Measurements from ENCODE around the gene REV1.

DNA sequence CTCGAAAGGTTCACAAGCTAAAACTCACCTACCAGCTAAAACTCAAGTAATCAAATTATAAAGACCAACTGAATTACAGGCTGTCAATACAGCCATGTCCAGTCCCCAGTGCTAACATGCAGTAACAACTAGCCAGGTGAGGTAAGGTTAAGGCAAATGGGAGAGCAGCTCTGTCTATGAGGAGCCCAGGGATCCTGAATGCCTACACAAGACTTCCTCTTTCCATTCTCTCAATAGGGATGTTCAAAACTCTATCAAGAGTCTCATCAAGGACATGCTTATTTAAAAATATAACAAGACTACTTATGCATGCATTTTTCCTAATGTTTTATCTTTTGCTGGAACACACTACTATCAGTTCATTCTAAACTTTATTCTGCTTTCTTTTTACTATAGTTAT, 20.4 kb downstream of the REV1 start:
- TF ChIP-seq, protein P1, sequence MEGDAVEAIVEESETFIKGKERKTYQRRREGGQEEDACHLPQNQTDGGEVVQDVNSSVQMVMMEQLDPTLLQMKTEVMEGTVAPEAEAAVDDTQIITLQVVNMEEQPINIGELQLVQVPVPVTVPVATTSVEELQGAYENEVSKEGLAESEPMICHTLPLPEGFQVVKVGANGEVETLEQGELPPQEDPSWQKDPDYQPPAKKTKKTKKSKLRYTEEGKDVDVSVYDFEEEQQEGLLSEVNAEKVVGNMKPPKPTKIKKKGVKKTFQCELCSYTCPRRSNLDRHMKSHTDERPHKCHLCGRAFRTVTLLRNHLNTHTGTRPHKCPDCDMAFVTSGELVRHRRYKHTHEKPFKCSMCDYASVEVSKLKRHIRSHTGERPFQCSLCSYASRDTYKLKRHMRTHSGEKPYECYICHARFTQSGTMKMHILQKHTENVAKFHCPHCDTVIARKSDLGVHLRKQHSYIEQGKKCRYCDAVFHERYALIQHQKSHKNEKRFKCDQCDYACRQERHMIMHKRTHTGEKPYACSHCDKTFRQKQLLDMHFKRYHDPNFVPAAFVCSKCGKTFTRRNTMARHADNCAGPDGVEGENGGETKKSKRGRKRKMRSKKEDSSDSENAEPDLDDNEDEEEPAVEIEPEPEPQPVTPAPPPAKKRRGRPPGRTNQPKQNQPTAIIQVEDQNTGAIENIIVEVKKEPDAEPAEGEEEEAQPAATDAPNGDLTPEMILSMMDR (IDR thresholded peaks at IDR 0.05): no peak
- TF ChIP-seq POLR2AphosphoS5 (IDR thresholded peaks at IDR 0.05): no peak
- TF ChIP-seq POLR2A (IDR thresholded peaks at IDR 0.05): no peak
